ENCODE measurements around the gene L1CAM. TPM values are rescaled to one million over a fixed set of nuclear protein-coding genes. Genes with fewer than 3 reads are reported as not detected.

The L1CAM gene
- total RNA-seq, 3 donors from 2014 or later (not counting 1 experiment from before 2014, with no cell fraction given), result 0.23 to 0.98 TPM; not detected in 1

DNA sequence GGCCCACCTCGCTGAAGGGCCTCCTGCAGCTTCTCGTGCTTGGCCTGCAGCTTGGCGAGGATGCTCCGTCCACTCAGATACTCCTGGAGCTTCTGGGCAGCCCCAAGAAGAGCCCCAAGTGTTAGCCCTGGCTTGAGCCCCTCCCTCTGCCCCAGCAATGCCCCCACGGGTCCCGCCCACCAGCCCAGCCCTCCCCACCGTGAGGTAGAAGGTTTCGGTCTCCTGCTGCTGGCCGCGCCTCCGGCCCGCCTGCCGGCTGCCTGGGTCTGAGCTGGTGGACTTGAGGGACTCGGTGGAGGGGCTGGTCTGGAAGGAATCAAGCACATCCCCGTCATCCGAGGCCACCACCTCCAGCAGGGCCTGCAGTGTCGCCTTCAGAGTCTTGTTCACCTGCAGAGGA, 27.2 kb upstream of the L1CAM start:
- Histone ChIP-seq H3K9me3 (ENCODE audit: control insufficient read depth, insufficient read depth, low read length) (no peaks in the 10 kb centered on the region), H3K27me3 (ENCODE audit: control insufficient read depth, insufficient read depth, low read length) (no peaks in the 10 kb centered on the region), H3K36me3 (ENCODE audit: control insufficient read depth, insufficient read depth, low read length) (peaks cover 52% of the 10 kb centered on the region), H3K4me1 (ENCODE audit: control insufficient read depth, insufficient read depth, low read length) (no peaks in the 10 kb centered on the region), H3K4me3 (ENCODE audit: low read length) (no peak overlapping the region), H3K27ac (ENCODE audit: low read length) (no peak overlapping the region)
- peaks cover 6 to 10% of the 10 kb centered on the region in 2 donors for H3K4me1 Mint-ChIP-seq
- 95% methylated on average over 16 of the region's 17 CpGs for WGBS (ENCODE audit: insufficient coverage)
- no peak overlapping the region for H3K4me3 Mint-ChIP-seq
- ATAC-seq, result no peak
- no peak overlapping the region for H3K27ac Mint-ChIP-seq
- no peak for DNase-seq
- H3K36me3 Mint-ChIP-seq, result no peaks in the 10 kb centered on the region
- intact Hi-C loops (cut with micrococcal nuclease), result no loop called here
- no peak for TF ChIP-seq CTCF (IDR thresholded peaks at IDR 0.05)
- no peaks in the 10 kb centered on the region for H3K9me3 Mint-ChIP-seq
- H3K27me3 Mint-ChIP-seq (ENCODE audit: low read depth in 2 of 2), result no peaks in the 10 kb centered on the region

- peak in 1 of 2 donors; percentile 46 for DNase-seq
- 81% methylated on average over 3 of the region's 6 CpGs for WGBS (ENCODE audit: insufficient coverage)
Measured at GRCh38 chrX:153911798-153912197, 25.8 kb upstream of the L1CAM start.

DNA sequence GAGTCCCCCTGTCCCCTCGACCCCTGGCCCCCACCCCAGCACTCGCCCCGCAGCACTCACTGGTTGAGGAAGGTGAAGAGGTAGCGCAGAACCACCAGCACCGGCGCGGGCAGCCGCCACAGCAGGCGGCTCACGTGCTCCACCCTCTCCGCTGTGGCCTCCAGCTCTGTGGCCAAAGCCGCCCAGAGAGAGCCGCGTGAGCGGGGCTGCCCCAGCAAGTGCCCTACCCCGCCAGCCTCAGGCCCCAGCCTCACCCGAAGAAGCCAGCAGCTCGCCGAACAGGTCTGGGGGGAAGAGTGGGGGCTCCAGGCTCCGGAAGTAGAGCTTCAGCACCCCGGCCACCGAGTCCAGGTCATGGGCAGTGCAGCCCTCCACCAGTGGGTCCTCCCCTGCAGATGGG, 24.5 kb upstream of the L1CAM start:
- no peaks in the 10 kb centered on the region for H3K36me3 Mint-ChIP-seq
- DNase-seq, result no peak
- no peaks in the 10 kb centered on the region for H3K27me3 Mint-ChIP-seq (ENCODE audit: low read depth in 2 of 2)
- peaks cover 14 to 22% of the 10 kb centered on the region in 2 donors for H3K4me1 Mint-ChIP-seq
- H3K9me3 Mint-ChIP-seq, result no peaks in the 10 kb centered on the region
- peaks cover 20% of the 10 kb centered on the region for H3K4me1 ChIP-seq (ENCODE audit: control insufficient read depth, insufficient read depth, low read length)
- no peak for TF ChIP-seq CTCF (IDR thresholded peaks at IDR 0.05)
- ATAC-seq, result no peak
- H3K9me3 ChIP-seq (ENCODE audit: control insufficient read depth, insufficient read depth, low read length), result no peaks in the 10 kb centered on the region
- WGBS (ENCODE audit: insufficient coverage), result 97% methylated on average over 10 of the region's 22 CpGs
- H3K4me3 Mint-ChIP-seq, result no peak overlapping the region
- H3K36me3 ChIP-seq (ENCODE audit: control insufficient read depth, insufficient read depth, low read length), result peaks cover 51% of the 10 kb centered on the region
- no peak overlapping the region for H3K4me3 ChIP-seq (ENCODE audit: low read length)
- H3K27ac ChIP-seq (ENCODE audit: low read length), result no peak overlapping the region
- no peaks in the 10 kb centered on the region for H3K27me3 ChIP-seq (ENCODE audit: control insufficient read depth, insufficient read depth, low read length)
- intact Hi-C loops (cut with micrococcal nuclease), result no loop called here
- no peak overlapping the region for H3K27ac Mint-ChIP-seq

More at GRCh38 chrX:153911798-153912197, 25.8 kb upstream of the L1CAM start:
- no peaks in the 10 kb centered on the region for H3K9me3 ChIP-seq (ENCODE audit: control insufficient read depth, insufficient read depth, low read length)
- no peaks in the 10 kb centered on the region for H3K36me3 Mint-ChIP-seq
- H3K36me3 ChIP-seq (ENCODE audit: control insufficient read depth, insufficient read depth, low read length), result peaks cover 54% of the 10 kb centered on the region
- no peak overlapping the region for H3K27ac ChIP-seq (ENCODE audit: low read length)
- no peak for ATAC-seq
- H3K27me3 Mint-ChIP-seq (ENCODE audit: low read depth in 2 of 2), result no peaks in the 10 kb centered on the region
- peaks cover 6 to 13% of the 10 kb centered on the region in 2 donors for H3K4me1 Mint-ChIP-seq
- peaks cover 7% of the 10 kb centered on the region for H3K4me1 ChIP-seq (ENCODE audit: control insufficient read depth, insufficient read depth, low read length)
- intact Hi-C loops (cut with micrococcal nuclease), result no loop called here
- H3K27ac Mint-ChIP-seq, result peak overlapping the region in 1 of 2 donors; percentile 36
- no peaks in the 10 kb centered on the region for H3K9me3 Mint-ChIP-seq
- no peaks in the 10 kb centered on the region for H3K27me3 ChIP-seq (ENCODE audit: control insufficient read depth, insufficient read depth, low read length)
- no peak overlapping the region for H3K4me3 ChIP-seq (ENCODE audit: low read length)
- no peak overlapping the region for H3K4me3 Mint-ChIP-seq
- TF ChIP-seq CTCF (IDR thresholded peaks at IDR 0.05), result no peak

DNA sequence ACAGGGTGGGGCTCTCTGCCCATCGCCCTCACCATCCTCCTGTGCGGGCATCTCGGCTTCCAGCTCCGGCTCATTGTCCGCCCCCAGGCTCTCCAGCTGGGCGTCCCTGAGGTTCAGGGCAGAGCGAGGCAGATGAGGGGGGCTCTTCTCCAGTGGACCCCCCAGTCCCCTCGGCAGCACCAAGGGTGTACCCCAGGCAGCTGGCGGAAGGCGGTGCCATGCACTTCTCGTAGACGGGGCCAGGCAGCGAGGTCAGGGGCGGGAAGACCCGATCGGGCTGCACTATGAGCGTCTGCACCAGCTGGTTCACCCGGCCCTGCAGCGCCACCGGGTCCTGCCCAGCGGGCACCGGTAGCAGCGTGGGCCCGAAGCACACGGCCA, 24.0 kb upstream of the L1CAM start:
- DNase-seq, result no peak
- Histone ChIP-seq H3K4me1 (ENCODE audit: control insufficient read depth, insufficient read depth, low read length) (peaks cover 25% of the 10 kb centered on the region), H3K36me3 (ENCODE audit: control insufficient read depth, insufficient read depth, low read length) (peaks cover 51% of the 10 kb centered on the region), H3K9me3 (ENCODE audit: control insufficient read depth, insufficient read depth, low read length) (no peaks in the 10 kb centered on the region), H3K4me3 (ENCODE audit: low read length) (no peak overlapping the region), H3K27ac (ENCODE audit: low read length) (no peak overlapping the region), H3K27me3 (ENCODE audit: control insufficient read depth, insufficient read depth, low read length) (no peaks in the 10 kb centered on the region)
- H3K9me3 Mint-ChIP-seq, result no peaks in the 10 kb centered on the region
- ATAC-seq, result no peak
- H3K4me1 Mint-ChIP-seq, result peaks cover 15 to 26% of the 10 kb centered on the region in 2 donors
- no peak overlapping the region for H3K27ac Mint-ChIP-seq
- no peak overlapping the region for H3K4me3 Mint-ChIP-seq
- intact Hi-C loops (cut with micrococcal nuclease), result loop anchor here (5.0 kb wide), 1 partner anchor 93 kb away; no protein-coding TSS in a partner anchor
- no peaks in the 10 kb centered on the region for H3K36me3 Mint-ChIP-seq
- WGBS (ENCODE audit: insufficient coverage), result 94% methylated on average over 20 of the region's 25 CpGs
- no peaks in the 10 kb centered on the region for H3K27me3 Mint-ChIP-seq (ENCODE audit: low read depth in 2 of 2)
- no peak for TF ChIP-seq CTCF (IDR thresholded peaks at IDR 0.05)

All from natural killer cell (primary cell).